Right renal cortex interstitium (tissue), 3 donors: Measurements from ENCODE around the gene UPP2. TPM values are rescaled to one million over a fixed set of nuclear protein-coding genes. Genes with fewer than 3 reads are reported as not detected.

Experiments
- DNase-seq, 3 donors: peaks; one replicate each; pipeline ENCODE4 v3.0.0-alpha.2; 2013; ENCODE audit warnings: low read depth in 3 of 3, low spot score in 2 of 3
- polyA plus RNA-seq, 3 donors: library from polyadenylated mRNA; unstranded; fragments of 120-200 nt; gene quantifications; one replicate each; pipeline ENCODE4 v1.2.1, GENCODE V29; 2013; ENCODE audit not compliant: insufficient read length in 3 of 3

Gene UPP2
- polyA plus RNA-seq, 3 donors = 3.0 to 12.3 (median 11.7) TPM

- DNase-seq = no peak
Measured at GRCh38 chr2:158135096-158135495, 33.4 kb downstream of the UPP2 start.

GRCh38 chr2:158138255-158138654 is 36.6 kb downstream of the UPP2 start:
- no peak for DNase-seq

- no peak for DNase-seq
Measured at GRCh38 chr2:158140201-158140600, 38.5 kb downstream of the UPP2 start.

- DNase-seq = no peak
Measured at GRCh38 chr2:158142165-158142564, 40.5 kb downstream of the UPP2 start.

- no peak for DNase-seq
Measured at GRCh38 chr2:158142568-158143332, 41.1 kb downstream of the UPP2 start.

- no peak for DNase-seq
Measured at GRCh38 chr2:158143703-158144360, 42.2 kb downstream of the UPP2 start.

- no peak for DNase-seq
Measured at GRCh38 chr2:158144914-158145625, 43.4 kb downstream of the UPP2 start.

- no peak for DNase-seq
Measured at GRCh38 chr2:158153270-158154015, 51.8 kb downstream of the UPP2 start.

- no peak for DNase-seq
Measured at GRCh38 chr2:158154596-158154995, 52.9 kb downstream of the UPP2 start.

- no peak for DNase-seq
Measured at GRCh38 chr2:158172719-158173118, 71.0 kb downstream of the UPP2 start.

GRCh38 chr2:158174495-158174894 is 72.8 kb downstream of the UPP2 start:
- DNase-seq = no peak

- DNase-seq = no peak
Measured at GRCh38 chr2:158174956-158175355, 73.3 kb downstream of the UPP2 start.

GRCh38 chr2:158178646-158179045 is 77.0 kb downstream of the UPP2 start:
- no peak for DNase-seq

GRCh38 chr2:158179660-158180059 is 78.0 kb downstream of the UPP2 start:
- no peak for DNase-seq

- no peak for DNase-seq
Measured at GRCh38 chr2:158181171-158181570, 79.5 kb downstream of the UPP2 start.

- no peak for DNase-seq
Measured at GRCh38 chr2:158182676-158183295, 81.1 kb downstream of the UPP2 start.

- no peak for DNase-seq
Measured at GRCh38 chr2:158184001-158184400, 82.3 kb downstream of the UPP2 start.

GRCh38 chr2:158184556-158185343 is 83.1 kb downstream of the UPP2 start:
- no peak for DNase-seq
